GM10266 (cell line): ENCODE measurements around the gene USP49.
"Not testable (repeated sequence)": the region's sequence is repeated elsewhere in the genome, so short reads cannot be mapped to it uniquely, and the experiment has no call there.

Experiments
- DNase-seq: peaks from one replicate; pipeline ENCODE4 v3.0.0; 2012; ENCODE audit errors: extremely low spot score
- TF ChIP-seq, protein P1 (sequence below): IDR thresholded peaks from 2 replicates; pipeline ENCODE4 v1.5.1; 2012; ENCODE audit warnings: mild to moderate bottlenecking, low read depth; ENCODE audit not compliant: control insufficient read depth, insufficient read depth; ENCODE audit errors: missing control alignments

USP49 gene

DNA sequence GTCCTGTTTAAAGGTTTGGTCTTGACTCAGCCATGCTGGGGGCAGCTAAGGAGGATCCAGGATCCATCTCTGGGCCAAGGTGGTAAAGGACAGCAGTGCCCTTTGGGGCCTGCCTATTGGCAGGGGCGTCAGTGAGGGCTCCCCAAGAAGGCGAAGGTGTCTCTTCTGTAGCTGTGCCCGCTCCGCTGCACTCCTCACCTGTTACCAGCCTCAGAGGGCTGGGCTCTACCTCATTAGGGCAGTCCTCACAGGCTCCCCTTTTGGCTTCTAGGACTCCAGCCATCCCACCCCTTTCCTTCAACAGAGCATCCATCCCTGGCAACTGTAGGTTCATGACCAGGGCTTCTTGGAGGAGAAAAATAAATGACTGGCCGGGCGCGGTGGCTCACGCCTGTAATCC lies 125.8 kb downstream of the USP49 start:
- DNase-seq = no peak

GRCh38 chr6:41768545-41769308 lies 126.4 kb downstream of the USP49 start:
- DNase-seq = no peak
- TF ChIP-seq, protein P1, sequence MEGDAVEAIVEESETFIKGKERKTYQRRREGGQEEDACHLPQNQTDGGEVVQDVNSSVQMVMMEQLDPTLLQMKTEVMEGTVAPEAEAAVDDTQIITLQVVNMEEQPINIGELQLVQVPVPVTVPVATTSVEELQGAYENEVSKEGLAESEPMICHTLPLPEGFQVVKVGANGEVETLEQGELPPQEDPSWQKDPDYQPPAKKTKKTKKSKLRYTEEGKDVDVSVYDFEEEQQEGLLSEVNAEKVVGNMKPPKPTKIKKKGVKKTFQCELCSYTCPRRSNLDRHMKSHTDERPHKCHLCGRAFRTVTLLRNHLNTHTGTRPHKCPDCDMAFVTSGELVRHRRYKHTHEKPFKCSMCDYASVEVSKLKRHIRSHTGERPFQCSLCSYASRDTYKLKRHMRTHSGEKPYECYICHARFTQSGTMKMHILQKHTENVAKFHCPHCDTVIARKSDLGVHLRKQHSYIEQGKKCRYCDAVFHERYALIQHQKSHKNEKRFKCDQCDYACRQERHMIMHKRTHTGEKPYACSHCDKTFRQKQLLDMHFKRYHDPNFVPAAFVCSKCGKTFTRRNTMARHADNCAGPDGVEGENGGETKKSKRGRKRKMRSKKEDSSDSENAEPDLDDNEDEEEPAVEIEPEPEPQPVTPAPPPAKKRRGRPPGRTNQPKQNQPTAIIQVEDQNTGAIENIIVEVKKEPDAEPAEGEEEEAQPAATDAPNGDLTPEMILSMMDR = no peak

More for the DNA sequence above, 125.8 kb downstream of the USP49 start:
- TF ChIP-seq, protein P1 = no peak

DNA sequence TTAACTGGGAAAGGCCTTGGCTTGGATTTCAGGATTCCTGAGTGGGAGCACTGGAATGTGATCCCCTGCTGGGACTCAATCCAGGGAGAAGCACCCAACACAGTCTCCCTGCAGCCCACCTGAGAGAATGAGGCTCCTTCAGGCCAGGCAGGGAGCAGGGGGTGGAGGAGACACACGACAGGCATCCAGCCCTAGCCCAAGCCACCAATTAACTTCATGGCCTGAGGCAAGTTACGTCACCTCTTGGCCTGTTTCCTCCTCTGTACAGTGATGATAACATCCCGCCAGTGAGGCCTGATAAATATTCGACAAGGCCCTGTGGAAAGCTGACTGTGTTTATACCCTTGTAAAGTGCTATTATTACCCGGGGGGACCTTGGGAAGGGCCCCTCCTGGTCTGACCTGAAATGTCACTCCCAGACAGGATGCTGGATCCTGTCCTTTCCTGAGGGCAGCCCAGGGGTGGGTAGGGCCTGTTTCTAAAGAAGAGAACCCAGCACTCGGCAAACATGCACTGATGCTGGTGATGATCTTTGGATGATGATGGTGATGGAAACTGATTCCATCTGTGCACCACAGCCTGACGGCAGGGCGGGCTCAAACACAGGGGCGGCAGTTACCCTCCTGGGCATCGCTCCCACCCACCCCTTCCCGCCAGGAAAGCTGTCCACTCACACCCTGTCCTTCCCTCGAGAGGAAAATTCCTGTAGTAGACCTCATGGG lies 127.9 kb downstream of the USP49 start:
- DNase-seq = no peak
- TF ChIP-seq, protein P1 = no peak

- not testable (repeated sequence) for DNase-seq
Observed at GRCh38 chr6:41766043-41766664, 129.0 kb downstream of the USP49 start.

GRCh38 chr6:41763470-41763869 lies 131.7 kb downstream of the USP49 start:
- TF ChIP-seq, protein P1 = no peak
- DNase-seq = no peak

- TF ChIP-seq, protein P1 = no peak
Observed at GRCh38 chr6:41759905-41760579, 135.1 kb downstream of the USP49 start.

DNA sequence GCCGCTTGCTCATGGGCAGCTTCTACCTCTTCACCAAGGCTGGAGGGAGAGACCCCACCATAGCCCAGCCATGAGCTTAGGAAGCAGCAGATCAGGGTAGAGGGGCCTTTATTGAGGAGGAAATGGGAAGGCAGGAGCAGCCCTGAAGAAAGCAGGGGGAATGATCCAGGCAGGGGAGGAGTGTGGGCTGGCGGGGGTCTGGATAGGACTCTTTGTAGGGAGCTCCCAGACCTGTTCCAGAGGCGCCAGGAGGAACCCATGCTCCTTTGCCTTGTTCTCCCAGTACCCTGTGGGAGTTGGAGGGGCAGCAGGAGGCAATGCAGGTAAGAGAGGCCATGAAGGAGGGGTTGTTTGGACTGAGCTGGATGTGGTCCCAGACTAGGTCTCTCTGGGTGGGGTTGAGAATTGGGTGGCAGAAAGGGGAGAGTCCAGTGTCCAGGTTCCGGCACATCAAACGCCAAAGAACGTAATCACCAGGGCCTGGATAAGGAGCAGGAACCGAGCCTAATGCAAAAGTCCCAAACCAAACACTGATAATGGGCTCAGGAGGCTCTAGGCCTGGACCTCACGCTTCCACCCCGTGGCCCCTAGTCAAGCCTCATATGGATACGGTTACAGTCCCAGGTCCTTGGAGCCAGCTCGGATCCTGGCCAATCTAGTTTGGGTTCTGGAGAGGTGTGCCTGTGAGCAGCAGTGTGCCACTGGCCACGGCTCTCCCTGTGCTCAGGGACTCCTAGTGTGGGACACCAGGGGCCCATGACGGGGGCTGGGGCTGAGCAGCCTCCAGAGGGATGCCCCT lies 135.9 kb downstream of the USP49 start:
- DNase-seq = no peak
- TF ChIP-seq, protein P1 = no peak

More at GRCh38 chr6:41759905-41760579, 135.1 kb downstream of the USP49 start:
- DNase-seq = no peak
